Measurements from ENCODE around the gene PLA2G6.
A peak's percentile ranks its signal among the peaks of the same experiment; 100 is the strongest.

PLA2G6 gene

DNA sequence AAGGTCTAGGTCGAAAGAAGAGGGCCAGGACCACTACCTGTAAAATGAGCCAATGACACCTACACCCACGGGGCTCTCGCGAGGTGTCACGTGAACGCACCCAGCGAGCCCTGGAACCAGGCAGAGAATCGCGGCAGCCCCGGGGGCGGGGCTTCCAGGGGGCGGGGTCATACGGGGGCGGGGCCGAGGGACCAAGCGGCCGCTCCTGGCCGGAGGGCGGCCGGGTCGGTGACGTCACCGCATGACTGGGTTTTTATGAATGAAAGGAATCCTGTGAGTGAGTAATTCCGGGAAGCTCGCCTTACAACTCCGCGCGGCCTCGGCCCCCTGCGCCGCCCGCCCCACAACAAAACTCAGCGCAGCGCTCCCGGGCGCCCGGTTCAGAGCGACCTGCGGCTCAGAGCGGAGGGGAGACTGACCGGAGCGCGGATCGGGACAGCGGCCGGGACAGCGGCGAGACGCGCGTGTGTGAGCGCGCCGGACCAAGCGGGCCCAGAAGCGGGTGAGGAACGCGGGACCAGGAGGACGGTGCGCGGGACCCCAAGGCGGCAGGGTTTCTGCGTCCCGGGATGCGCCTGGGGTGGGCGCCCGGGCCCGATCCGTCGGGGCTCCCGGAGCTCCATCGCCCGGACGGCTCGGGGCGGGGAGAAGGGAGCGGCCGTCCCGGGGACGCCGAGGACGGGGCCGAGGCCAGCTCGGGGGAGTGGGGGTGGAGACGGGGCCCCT is 20.2 kb upstream of the PLA2G6 start, which contains the start of gene MAFF:
MAFF (plus strand) TSS at position 284 of the 726 bp plus-strand sequence. CDS start 11,860 bp downstream, outside the sequence.
- Histone ChIP-seq H3K36me3 (ENCODE audit: insufficient read depth) (no peaks in the 10 kb centered on the region), H3K9ac (peak within 1 kb of the TSS; percentile 81), H3K79me2 (ENCODE audit: insufficient read depth, low read depth) (no peaks in the 10 kb centered on the region), H3K27me3 (ENCODE audit: insufficient read depth, low read depth) (no peaks in the 10 kb centered on the region), H3K4me1 (ENCODE audit: low read depth, poor library complexity, severe bottlenecking) (peaks cover 43% of the 10 kb centered on the region), H3K4me2 (peak within 1 kb of the TSS; percentile 98), H4K20me1 (ENCODE audit: insufficient read depth) (no peaks in the 10 kb centered on the region), H3K4me3 (IDR thresholded peaks at IDR 0.05; ENCODE audit: insufficient read depth, low read depth, low read length) (no peak within 1 kb of the TSS), H2AFZ (ENCODE audit: low read depth) (peak within 1 kb of the TSS; percentile 93), H3K27ac (peak within 1 kb of the TSS; percentile 52)
- TF ChIP-seq, protein P1, sequence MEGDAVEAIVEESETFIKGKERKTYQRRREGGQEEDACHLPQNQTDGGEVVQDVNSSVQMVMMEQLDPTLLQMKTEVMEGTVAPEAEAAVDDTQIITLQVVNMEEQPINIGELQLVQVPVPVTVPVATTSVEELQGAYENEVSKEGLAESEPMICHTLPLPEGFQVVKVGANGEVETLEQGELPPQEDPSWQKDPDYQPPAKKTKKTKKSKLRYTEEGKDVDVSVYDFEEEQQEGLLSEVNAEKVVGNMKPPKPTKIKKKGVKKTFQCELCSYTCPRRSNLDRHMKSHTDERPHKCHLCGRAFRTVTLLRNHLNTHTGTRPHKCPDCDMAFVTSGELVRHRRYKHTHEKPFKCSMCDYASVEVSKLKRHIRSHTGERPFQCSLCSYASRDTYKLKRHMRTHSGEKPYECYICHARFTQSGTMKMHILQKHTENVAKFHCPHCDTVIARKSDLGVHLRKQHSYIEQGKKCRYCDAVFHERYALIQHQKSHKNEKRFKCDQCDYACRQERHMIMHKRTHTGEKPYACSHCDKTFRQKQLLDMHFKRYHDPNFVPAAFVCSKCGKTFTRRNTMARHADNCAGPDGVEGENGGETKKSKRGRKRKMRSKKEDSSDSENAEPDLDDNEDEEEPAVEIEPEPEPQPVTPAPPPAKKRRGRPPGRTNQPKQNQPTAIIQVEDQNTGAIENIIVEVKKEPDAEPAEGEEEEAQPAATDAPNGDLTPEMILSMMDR (conservative IDR thresholded peaks at IDR 0.05; ENCODE audit: low read depth, low read length), result no peak

DNA sequence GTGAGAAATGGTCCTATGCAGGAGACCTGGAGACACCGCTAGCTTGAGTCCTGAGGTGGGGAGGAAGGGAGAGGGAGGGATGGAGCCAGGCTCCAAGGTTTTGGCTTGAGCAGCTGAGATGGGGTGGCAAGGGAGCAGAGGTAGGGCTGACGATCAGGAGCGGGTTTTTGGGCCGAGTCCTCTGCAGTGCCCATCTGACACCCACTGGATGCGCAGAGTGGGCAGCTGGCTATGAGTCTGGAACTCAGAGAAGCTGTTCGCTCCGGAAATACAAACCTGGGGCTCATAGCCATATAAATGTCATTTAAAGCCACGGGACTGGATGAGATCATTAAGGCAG is 19.7 kb upstream of the PLA2G6 start:
- peak overlapping the region; percentile 98 for H3K4me2 ChIP-seq
- H2AFZ ChIP-seq (ENCODE audit: low read depth), result peak overlapping the region; percentile 93
- H3K4me1 ChIP-seq (ENCODE audit: low read depth, poor library complexity, severe bottlenecking), result peaks cover 43% of the 10 kb centered on the region
- no peaks in the 10 kb centered on the region for H3K27me3 ChIP-seq (ENCODE audit: insufficient read depth, low read depth)
- H4K20me1 ChIP-seq (ENCODE audit: insufficient read depth), result no peaks in the 10 kb centered on the region
- no peaks in the 10 kb centered on the region for H3K36me3 ChIP-seq (ENCODE audit: insufficient read depth)
- H3K9ac ChIP-seq, result no peak overlapping the region
- TF ChIP-seq, protein P1 (conservative IDR thresholded peaks at IDR 0.05; ENCODE audit: low read depth, low read length), result no peak
- no peaks in the 10 kb centered on the region for H3K79me2 ChIP-seq (ENCODE audit: insufficient read depth, low read depth)
- H3K27ac ChIP-seq, result no peak overlapping the region
- H3K4me3 ChIP-seq (IDR thresholded peaks at IDR 0.05; ENCODE audit: insufficient read depth, low read depth, low read length), result no peak overlapping the region

DNA sequence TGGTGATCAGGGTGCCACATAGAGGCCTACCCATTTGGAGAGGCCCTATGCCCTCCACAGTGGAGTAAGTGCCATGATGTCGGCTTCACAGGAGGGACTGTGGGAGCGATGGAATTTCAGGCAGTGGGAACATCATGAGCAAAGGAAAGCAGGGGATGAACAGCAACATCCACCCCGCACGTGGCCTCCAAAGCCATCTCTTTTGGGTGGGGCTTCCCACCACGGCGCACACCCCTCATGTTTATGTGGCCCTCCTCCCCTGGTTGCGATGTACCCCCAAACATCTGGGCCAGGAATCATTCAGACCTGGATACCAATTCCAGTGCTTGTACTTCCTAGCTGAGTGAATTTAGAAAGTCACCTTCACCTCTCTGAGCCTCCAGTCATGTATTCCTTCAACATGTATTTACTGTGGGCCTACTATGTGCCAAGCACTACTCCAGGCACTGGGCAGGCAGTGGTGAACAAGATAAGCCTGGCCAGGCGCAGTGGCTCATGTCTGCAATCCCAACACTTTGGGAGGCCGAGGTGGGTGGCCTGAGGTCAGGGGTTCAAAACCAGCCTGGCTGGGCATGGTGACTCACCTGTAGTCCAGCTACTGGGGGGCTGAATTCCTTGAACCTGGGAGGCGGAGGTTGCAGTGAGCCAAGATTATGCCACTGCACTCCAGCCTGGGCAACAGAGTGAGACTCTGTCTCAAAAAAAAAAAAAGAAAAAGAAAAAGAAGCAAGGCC is 18.4 kb upstream of the PLA2G6 start:
- TF ChIP-seq, protein P1 (conservative IDR thresholded peaks at IDR 0.05; ENCODE audit: low read depth, low read length), result no peak
- H3K79me2 ChIP-seq (ENCODE audit: insufficient read depth, low read depth), result no peaks in the 10 kb centered on the region
- no peaks in the 10 kb centered on the region for H4K20me1 ChIP-seq (ENCODE audit: insufficient read depth)
- no peak overlapping the region for H2AFZ ChIP-seq (ENCODE audit: low read depth)
- no peak overlapping the region for H3K4me3 ChIP-seq (IDR thresholded peaks at IDR 0.05; ENCODE audit: insufficient read depth, low read depth, low read length)
- H3K4me1 ChIP-seq (ENCODE audit: low read depth, poor library complexity, severe bottlenecking), result peaks cover 44% of the 10 kb centered on the region
- no peak overlapping the region for H3K9ac ChIP-seq
- no peaks in the 10 kb centered on the region for H3K27me3 ChIP-seq (ENCODE audit: insufficient read depth, low read depth)
- no peak overlapping the region for H3K27ac ChIP-seq
- H3K36me3 ChIP-seq (ENCODE audit: insufficient read depth), result no peaks in the 10 kb centered on the region
- no peak overlapping the region for H3K4me2 ChIP-seq

DNA sequence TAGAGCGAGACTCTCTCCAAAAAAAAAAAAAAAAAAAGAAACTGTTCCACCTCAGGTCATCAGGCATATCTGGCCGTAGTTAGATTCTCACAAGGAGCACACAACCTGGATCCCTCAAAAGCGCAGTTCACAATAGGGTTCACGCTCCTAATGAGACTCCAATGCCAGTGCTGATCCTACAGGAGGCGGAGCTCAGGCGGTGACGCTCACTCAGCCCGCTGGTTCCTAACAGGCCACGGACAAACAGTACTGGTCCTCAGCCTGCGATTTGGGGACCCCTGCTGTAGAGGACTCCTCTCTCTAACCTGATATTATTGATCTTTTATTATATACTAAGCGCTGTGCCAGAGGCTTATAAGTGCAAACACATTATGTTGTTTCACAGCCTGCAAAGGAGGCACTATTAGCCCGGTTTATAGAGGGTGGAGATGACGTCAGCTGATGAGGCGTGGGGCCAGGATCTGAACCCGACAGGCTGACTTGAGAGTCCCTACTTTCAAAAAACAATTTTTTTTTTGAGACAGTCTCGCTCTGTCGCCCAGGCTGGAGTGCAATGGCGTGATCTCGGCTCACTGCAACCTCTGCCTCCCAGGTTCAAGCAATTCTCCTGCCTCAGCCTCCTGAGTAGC is 15.3 kb upstream of the PLA2G6 start:
- Histone ChIP-seq H3K79me2 (ENCODE audit: insufficient read depth, low read depth) (no peaks in the 10 kb centered on the region), H4K20me1 (ENCODE audit: insufficient read depth) (no peaks in the 10 kb centered on the region), H3K27ac (no peak overlapping the region), H3K4me1 (ENCODE audit: low read depth, poor library complexity, severe bottlenecking) (peaks cover 41% of the 10 kb centered on the region), H2AFZ (ENCODE audit: low read depth) (no peak overlapping the region), H3K4me2 (no peak overlapping the region), H3K27me3 (ENCODE audit: insufficient read depth, low read depth) (no peaks in the 10 kb centered on the region), H3K36me3 (ENCODE audit: insufficient read depth) (no peaks in the 10 kb centered on the region), H3K4me3 (IDR thresholded peaks at IDR 0.05; ENCODE audit: insufficient read depth, low read depth, low read length) (no peak overlapping the region), H3K9ac (no peak overlapping the region)
- TF ChIP-seq, protein P1 (conservative IDR thresholded peaks at IDR 0.05; ENCODE audit: low read depth, low read length), result no peak
